WERI-Rb-1 (cell line): ENCODE results near the gene GRIK3.

Experiments used
- DNase-seq: peaks from one replicate; pipeline ENCODE4 v3.0.0-alpha.2; 2020
- H3K27ac ChIP-seq: fragments of 250-450 bp; sonication (Bioruptor Pico); 2 replicates; pipeline ENCODE4 v1.5.1; 2020; ENCODE audit warnings: mild to moderate bottlenecking, moderate library complexity
- H3K27me3 ChIP-seq: fragments of 250-450 bp; sonication (Bioruptor Pico); 2 replicates; pipeline ENCODE4 v1.5.1; 2021; ENCODE audit warnings: mild to moderate bottlenecking, low read depth, moderate library complexity; ENCODE audit not compliant: insufficient read depth, severe bottlenecking
- H3K36me3 ChIP-seq: fragments of 250-450 bp; sonication (Bioruptor Pico); 2 replicates; pipeline ENCODE4 v1.5.1; 2020; ENCODE audit warnings: mild to moderate bottlenecking, moderate library complexity
- H3K4me3 ChIP-seq: 2 replicates; pipeline ENCODE4 v1.5.1; 2011; ENCODE audit warnings: low read depth, mild to moderate bottlenecking, control low read depth, low read length
- H3K9me3 ChIP-seq: fragments of 250-450 bp; sonication (Bioruptor Pico); 2 replicates; pipeline ENCODE4 v1.5.1; 2021; ENCODE audit warnings: mild to moderate bottlenecking, moderate library complexity; ENCODE audit not compliant: severe bottlenecking
- CTCF ChIP-seq: IDR thresholded peaks from 2 replicates; pipeline ENCODE4 v1.5.1; 2011; ENCODE audit warnings: low read depth, mild to moderate bottlenecking, control low read depth, inconsistent platforms, low read length

The GRIK3 gene

GRCh38 chr1:36947384-36947783 lies 86.9 kb downstream of the GRIK3 start:
- Histone ChIP-seq H3K27me3 (no peaks in the 10 kb centered on the region), H3K4me3 (no peak overlapping the region), H3K9me3 (no peaks in the 10 kb centered on the region), H3K36me3 (peaks cover 14% of the 10 kb centered on the region), H3K27ac (peak overlapping the region; percentile 22; the same call in 1 of the 2 replicates)
- TF ChIP-seq CTCF = no peak
- DNase-seq = no peak

- Histone ChIP-seq H3K27me3 (no peaks in the 10 kb centered on the region), H3K4me3 (no peak overlapping the region), H3K27ac (peak overlapping the region; percentile 11; the same call in 1 of the 2 replicates), H3K9me3 (no peaks in the 10 kb centered on the region), H3K36me3 (peaks cover 19% of the 10 kb centered on the region)
- no peak for TF ChIP-seq CTCF
- no peak for DNase-seq
Measured at GRCh38 chr1:36944883-36945282, 89.4 kb downstream of the GRIK3 start.

GRCh38 chr1:36942148-36942547 lies 92.2 kb downstream of the GRIK3 start:
- DNase-seq = no peak
- TF ChIP-seq CTCF = no peak
- Histone ChIP-seq H3K27ac (no peak overlapping the region), H3K36me3 (peaks cover 23% of the 10 kb centered on the region), H3K9me3 (no peaks in the 10 kb centered on the region), H3K4me3 (no peak overlapping the region), H3K27me3 (no peaks in the 10 kb centered on the region)

GRCh38 chr1:36941316-36941978 lies 92.9 kb downstream of the GRIK3 start:
- Histone ChIP-seq H3K36me3 (peaks cover 24% of the 10 kb centered on the region), H3K27me3 (no peaks in the 10 kb centered on the region), H3K4me3 (no peak overlapping the region), H3K9me3 (no peaks in the 10 kb centered on the region), H3K27ac (no peak overlapping the region)
- no peak for TF ChIP-seq CTCF
- no peak for DNase-seq

GRCh38 chr1:36938819-36939218 lies 95.5 kb downstream of the GRIK3 start:
- Histone ChIP-seq H3K4me3 (no peak overlapping the region), H3K27ac (no peak overlapping the region), H3K36me3 (peaks cover 24% of the 10 kb centered on the region), H3K9me3 (no peaks in the 10 kb centered on the region), H3K27me3 (no peaks in the 10 kb centered on the region)
- DNase-seq = no peak
- no peak for TF ChIP-seq CTCF

GRCh38 chr1:36937371-36937770 lies 96.9 kb downstream of the GRIK3 start:
- H3K4me3 ChIP-seq = no peak overlapping the region
- DNase-seq = no peak
- H3K27me3 ChIP-seq = no peaks in the 10 kb centered on the region
- H3K36me3 ChIP-seq = peaks cover 24% of the 10 kb centered on the region
- no peak overlapping the region for H3K27ac ChIP-seq
- no peak for TF ChIP-seq CTCF
- no peaks in the 10 kb centered on the region for H3K9me3 ChIP-seq
